ENCODE data around the gene IRF9. TPM values are rescaled to one million over a fixed set of nuclear protein-coding genes. Genes with fewer than 3 reads are reported as not detected.
"Not testable (repeated sequence)": the region's sequence is repeated elsewhere in the genome, so short reads cannot be mapped to it uniquely, and the experiment has no call there.

IRF9 gene
- total and polyA plus RNA-seq, 2 of the 4 experiments (the other 2 are of a cell fraction): 25.6 to 34.6 TPM

- H3K4me1 ChIP-seq (ENCODE audit: control insufficient read depth, insufficient read depth, low read length); intact Hi-C loops (cut with micrococcal nuclease); H3K18ac ChIP-seq (ENCODE audit: low read depth, low read length); H3K23ac ChIP-seq (ENCODE audit: low read depth, low read length); CTCF ChIA-PET; in situ Hi-C loops (cut with MboI; ENCODE audit: low sequenced_read_pairs); H3K9me3 ChIP-seq (ENCODE audit: control insufficient read depth, insufficient read depth, low read length); H2AFZ ChIP-seq (replicated peaks; ENCODE audit: low read length, poor library complexity); BruUV-seq (replicated peaks); H3K4ac ChIP-seq (ENCODE audit: low read depth, low read length); H2AK5ac ChIP-seq (ENCODE audit: low read depth, low read length); H3K27me3 ChIP-seq (ENCODE audit: control insufficient read depth, insufficient read depth, low read length); dilution Hi-C loops (cut with HindIII; ENCODE audit: low sequenced_read_pairs, unreplicated experiment); H3K27ac ChIP-seq (ENCODE audit: insufficient read depth, low read length); H4K20me1 ChIP-seq (ENCODE audit: insufficient read depth, low read length); H2BK20ac ChIP-seq (ENCODE audit: low read depth, low read length); H3K9ac ChIP-seq (ENCODE audit: low read depth, low read length); H3K9me1 ChIP-seq (ENCODE audit: insufficient read depth, low read length); H2BK5ac ChIP-seq (ENCODE audit: low read depth, low read length, poor library complexity, severe bottlenecking); H3K4me2 ChIP-seq (ENCODE audit: low read depth, low read length); H3K4me3 ChIP-seq (ENCODE audit: insufficient read depth, low read depth, low read length); ATAC-seq (ENCODE audit: low read depth); DNase-seq; H3K56ac ChIP-seq (ENCODE audit: extremely low read depth, insufficient read depth, low read length); H2BK120ac ChIP-seq (ENCODE audit: low read depth, low read length); H2AK9ac ChIP-seq (replicated peaks; ENCODE audit: low read depth, low read length, poor library complexity); H2BK15ac ChIP-seq (ENCODE audit: low read depth, low read length); H4K5ac ChIP-seq (ENCODE audit: low read depth, low read length); H3K14ac ChIP-seq (replicated peaks; ENCODE audit: low read depth, low read length); H4K91ac ChIP-seq (ENCODE audit: insufficient read depth, low read depth, low read length); H4K8ac ChIP-seq (ENCODE audit: low read depth in 2 of 2, low read length in 2 of 2); POLR2A ChIA-PET (ENCODE audit: unreplicated experiment): not testable (repeated sequence)
- WGBS, 2 experiments (ENCODE audit: extremely low coverage in 2 of 2, insufficient read length in 1 of 2): 100% methylated on average over 4 of the region's 8 CpGs; no CpG with 5 or more reads in 1 of the 2 experiments
- Histone ChIP-seq H3K79me1 (ENCODE audit: low read depth in 1 of 2, low read length in 2 of 2) (peaks cover 10 to 30% of the 10 kb centered on the region in 2 experiments), H3K36me3 (ENCODE audit: control insufficient read depth, insufficient read depth, low read length) (peaks cover 32% of the 10 kb centered on the region)
Measured at GRCh38 chr14:24202538-24202937, 41.5 kb downstream of the IRF9 start.

- dilution Hi-C loops (cut with HindIII; ENCODE audit: low sequenced_read_pairs, unreplicated experiment); ATAC-seq (ENCODE audit: low read depth): not testable (repeated sequence)
- no CpG with 5 or more reads among the region's 16 CpGs for WGBS, 2 experiments (ENCODE audit: extremely low coverage in 2 of 2, insufficient read length in 1 of 2)
Measured at GRCh38 chr14:24203249-24203886, 42.3 kb downstream of the IRF9 start.

More at GRCh38 chr14:24203249-24203886, 42.3 kb downstream of the IRF9 start:
- H2BK120ac ChIP-seq (ENCODE audit: low read depth, low read length); H3K4ac ChIP-seq (ENCODE audit: low read depth, low read length); H4K20me1 ChIP-seq (ENCODE audit: insufficient read depth, low read length); H3K4me2 ChIP-seq (ENCODE audit: low read depth, low read length); H3K14ac ChIP-seq (replicated peaks; ENCODE audit: low read depth, low read length); POLR2A ChIA-PET (ENCODE audit: unreplicated experiment); H3K27me3 ChIP-seq (ENCODE audit: control insufficient read depth, insufficient read depth, low read length); H3K9me3 ChIP-seq (ENCODE audit: control insufficient read depth, insufficient read depth, low read length); H2BK5ac ChIP-seq (ENCODE audit: low read depth, low read length, poor library complexity, severe bottlenecking); H3K9me1 ChIP-seq (ENCODE audit: insufficient read depth, low read length); H2AFZ ChIP-seq (replicated peaks; ENCODE audit: low read length, poor library complexity); DNase-seq; H4K91ac ChIP-seq (ENCODE audit: insufficient read depth, low read depth, low read length); BruUV-seq (replicated peaks); H3K27ac ChIP-seq (ENCODE audit: insufficient read depth, low read length); H3K4me3 ChIP-seq (ENCODE audit: insufficient read depth, low read depth, low read length); H3K23ac ChIP-seq (ENCODE audit: low read depth, low read length); H4K5ac ChIP-seq (ENCODE audit: low read depth, low read length); H2BK20ac ChIP-seq (ENCODE audit: low read depth, low read length); intact Hi-C loops (cut with micrococcal nuclease); H3K56ac ChIP-seq (ENCODE audit: extremely low read depth, insufficient read depth, low read length); H2AK9ac ChIP-seq (replicated peaks; ENCODE audit: low read depth, low read length, poor library complexity); in situ Hi-C loops (cut with MboI; ENCODE audit: low sequenced_read_pairs); H2AK5ac ChIP-seq (ENCODE audit: low read depth, low read length); H2BK15ac ChIP-seq (ENCODE audit: low read depth, low read length); H3K18ac ChIP-seq (ENCODE audit: low read depth, low read length); H4K8ac ChIP-seq (ENCODE audit: low read depth in 2 of 2, low read length in 2 of 2); H3K4me1 ChIP-seq (ENCODE audit: control insufficient read depth, insufficient read depth, low read length); H3K9ac ChIP-seq (ENCODE audit: low read depth, low read length): not testable (repeated sequence)
- H3K36me3 ChIP-seq (ENCODE audit: control insufficient read depth, insufficient read depth, low read length): peaks cover 37% of the 10 kb centered on the region
- H3K79me1 ChIP-seq (ENCODE audit: low read depth in 1 of 2, low read length in 2 of 2): peaks cover 10 to 36% of the 10 kb centered on the region in 2 experiments
- CTCF ChIA-PET: interaction anchor here (0.6 kb wide), 1 partner anchor 105 kb away, joined by 6 read pairs; no protein-coding TSS in a partner anchor

Data from IMR-90 (cell line).